GM21447 (cell line): Measurements from ENCODE around the gene PRKRA.
A peak's percentile ranks its signal among the peaks of the same experiment; 100 is the strongest.
"Not testable (repeated sequence)": the region's sequence is repeated elsewhere in the genome, so short reads cannot be mapped to it uniquely, and the experiment has no call there.

Experiments
- ATAC-seq: cut with Tn5 transposase; IDR thresholded peaks from one replicate; pipeline ENCODE4 v1.9.1; 2021; ENCODE audit not compliant: unreplicated experiment

Gene PRKRA

GRCh38 chr2:178469219-178469849, 18.4 kb upstream of the PRKRA start:
- ATAC-seq = no peak

- ATAC-seq = no peak
Observed at GRCh38 chr2:178457390-178457886, 6.5 kb upstream of the PRKRA start.

- no peak for ATAC-seq
Observed at GRCh38 chr2:178455947-178456346, 5.0 kb upstream of the PRKRA start.

- no peak for ATAC-seq
Observed at GRCh38 chr2:178452870-178453269, 1.9 kb upstream of the PRKRA start.

- ATAC-seq = no peak
Observed at GRCh38 chr2:178452334-178452733, 1.4 kb upstream of the PRKRA start.

GRCh38 chr2:178450524-178450773, 526 bp downstream of the PRKRA start:
- peak; percentile 49 for ATAC-seq

- peak; percentile 14 for ATAC-seq
Observed at GRCh38 chr2:178449700-178450523, 1.1 kb downstream of the PRKRA start.

- ATAC-seq = no peak
Observed at GRCh38 chr2:178448968-178449661, 1.9 kb downstream of the PRKRA start.

GRCh38 chr2:178441426-178441825, 9.5 kb downstream of the PRKRA start:
- no peak for ATAC-seq

GRCh38 chr2:178436662-178437061, 14.3 kb downstream of the PRKRA start:
- ATAC-seq = no peak

- ATAC-seq = no peak
Observed at GRCh38 chr2:178429336-178429735, 21.6 kb downstream of the PRKRA start.

GRCh38 chr2:178428396-178428806, 22.6 kb downstream of the PRKRA start:
- ATAC-seq = no peak

- no peak for ATAC-seq
Observed at GRCh38 chr2:178427458-178427857, 23.5 kb downstream of the PRKRA start.

GRCh38 chr2:178426388-178426787, 24.6 kb downstream of the PRKRA start:
- no peak for ATAC-seq

- ATAC-seq = no peak
Observed at GRCh38 chr2:178425255-178425827, 25.6 kb downstream of the PRKRA start.

GRCh38 chr2:178423746-178424145, 27.2 kb downstream of the PRKRA start:
- ATAC-seq = not testable (repeated sequence)

GRCh38 chr2:178422097-178422496, 28.9 kb downstream of the PRKRA start:
- no peak for ATAC-seq

GRCh38 chr2:178420463-178420999, 30.4 kb downstream of the PRKRA start:
- ATAC-seq = no peak

GRCh38 chr2:178419123-178419522, 31.9 kb downstream of the PRKRA start:
- ATAC-seq = no peak

GRCh38 chr2:178418426-178418825, 32.5 kb downstream of the PRKRA start:
- no peak for ATAC-seq

GRCh38 chr2:178417916-178418315, 33.1 kb downstream of the PRKRA start:
- ATAC-seq = no peak
